Heart right ventricle (tissue), 16 donors: ENCODE results near the gene FGG. TPM values are rescaled to one million over a fixed set of nuclear protein-coding genes. Genes with fewer than 3 reads are reported as not detected.

Experiments
- ATAC-seq, 8 donors: fragments of 200-7000 bp; cut with Tn5 transposase; one replicate each; pipeline ENCODE4 v1.9.1; 2020; ENCODE audit warnings: mild to moderate bottlenecking in 8 of 8, moderate library complexity in 8 of 8, moderate number of reproducible peaks in 1 of 8
- DNase-seq, 2 donors: peaks; one replicate each; pipeline ENCODE4 v3.0.0-alpha.2; 2020
- H3K27ac ChIP-seq, 10 donors: fragments of 200-600 bp; sonication (generic) in 2 of 10; one replicate each; pipeline versions ENCODE4 v1.5.0 to v1.8.0; 2020 to 2022; ENCODE audit warnings: mild to moderate bottlenecking in 3 of 10
- H3K27me3 ChIP-seq, 7 donors: fragments of 200-600 bp; one replicate each; pipeline ENCODE4 v1.8.0; 2021 to 2022; ENCODE audit warnings: mild to moderate bottlenecking in 2 of 7
- H3K36me3 ChIP-seq, 9 donors: fragments of 200-600 bp; sonication (generic) in 1 of 9; one replicate each; pipeline versions ENCODE4 v1.5.0 to v1.8.0; 2020 to 2022; ENCODE audit warnings: mild to moderate bottlenecking in 2 of 9
- H3K4me1 ChIP-seq, 9 donors: fragments of 200-600 bp; sonication (generic) in 1 of 9; one replicate each; pipeline versions ENCODE4 v1.5.0 to v1.8.0; 2020 to 2022; ENCODE audit warnings: mild to moderate bottlenecking in 4 of 9
- H3K4me3 ChIP-seq, 10 donors: fragments of 200-600 bp; sonication (generic) in 2 of 10; one replicate each; pipeline versions ENCODE4 v1.5.0 to v1.8.0; 2020 to 2022; ENCODE audit warnings: mild to moderate bottlenecking in 7 of 10, moderate library complexity in 2 of 10
- H3K9me3 ChIP-seq, 11 donors: fragments of 200-600 bp in 10 of 11; sonication (generic) in 2 of 11; one replicate each; pipeline versions ENCODE4 v1.5.0 to v1.8.0; 2013 to 2022; ENCODE audit warnings: mild to moderate bottlenecking in 2 of 11, control low read depth in 1 of 11, moderate library complexity in 1 of 11
- WGBS, 2 donors: extraction: QIAGEN DNeasy Blood & Tissue Kit; methylation state at CpG; one replicate each; pipeline ENCODE4 v1.1.7; 2013; ENCODE audit warnings: inconsistent platforms in 1 of 2; 5-methylcytosine and 5-hydroxymethylcytosine counted together
- intact Hi-C, 10 donors: fragments of 100-400 bp; cut with DNase I; formaldehyde crosslinking; loops; one replicate each; pipeline versions ENCODE4 v1.11.1 to v1.14.2; 2022
- polyA plus RNA-seq, 2 donors: library from polyadenylated mRNA; stranded (reverse); fragments of 200-250 nt; gene quantifications; one replicate each; pipeline ENCODE4 v1.2.3, GENCODE V29; 2013
- total RNA-seq, 10 donors: library from RNA; stranded (reverse); fragmentation: NEBNext Ultra II Directional in 3 of 10; extraction: Animal tissue kit (Norgen Biotek cat#: 25700) in 3 of 10; gene quantifications; one replicate each; pipeline versions ENCODE4 v1.2.1 to v1.2.4, GENCODE V29; 2021 to 2023
- TF ChIP-seq, protein P1 (sequence below), 9 donors: fragments of 200-600 bp; sonication (generic) in 2 of 9; IDR thresholded peaks; one replicate each; pipeline versions ENCODE4 v1.5.0 to v1.8.0; 2021 to 2022; ENCODE audit warnings: antibody characterized with exemption in 9 of 9, mild to moderate bottlenecking in 5 of 9, moderate library complexity in 1 of 9
- donor health status: Arrhythmogenic right ventricular cardiomyopathy.
- donor health status: ischemic (EF 13 %, LVEDD 7.1; RV severe dilation, severe dysfunction).
- donor health status: healthy with polysubstance abuse.
- donor health status: DM: no; HTN: yes; CAD: no.
- donor health status: DM: no; HTN: no; CAD: no.
- donor health status: ischemic (EF 25% LVEDD 6.9; RV normal size, moderate dysfunction).
- donor health status: ischemic (EF 25% LVEDD 5.7; RV mildly dilated, moderate dysfunction).
- donor health status: healthy.
- donor health status: DM: yes; HTN: yes; CAD: no.
- donor health status: Ischemic cardiomyopathy.
- donor health status: ischemic (EF 35%, LVEDD 5.7; RV mildly dilated, moderate dysfunction).
- donor health status: nonischemic (EF 11% LVEDD 7.7; RV severe dilation, severe dysfunction).
- donor health status: DM: yes; HTN: yes; CAD: no.
- donor health status: PGD.
- donor health status: ischemic (EF 29% LVEDD 5.4; RV normal size, mild dysfunction).
- donor health status: nonischemic (EF 23%, LVEDD 6.1; RV moderate dilation, normal function).

The FGG gene
- total and polyA plus RNA-seq, 12 donors, result 0.71 TPM; not detected in 11

DNA sequence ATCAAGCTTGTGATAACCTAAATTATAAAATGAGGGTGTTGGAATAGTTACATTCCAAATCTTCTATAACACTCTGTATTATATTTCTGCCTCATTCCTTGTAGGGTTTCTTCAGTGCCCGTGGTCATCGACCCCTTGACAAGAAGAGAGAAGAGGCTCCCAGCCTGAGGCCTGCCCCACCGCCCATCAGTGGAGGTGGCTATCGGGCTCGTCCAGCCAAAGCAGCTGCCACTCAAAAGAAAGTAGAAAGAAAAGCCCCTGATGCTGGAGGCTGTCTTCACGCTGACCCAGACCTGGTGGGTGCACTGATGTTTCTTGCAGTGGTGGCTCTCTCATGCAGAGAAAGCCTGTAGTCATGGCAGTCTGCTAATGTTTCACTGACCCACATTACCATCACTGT lies 46.8 kb downstream of the FGG start:
- TF ChIP-seq, protein P1, sequence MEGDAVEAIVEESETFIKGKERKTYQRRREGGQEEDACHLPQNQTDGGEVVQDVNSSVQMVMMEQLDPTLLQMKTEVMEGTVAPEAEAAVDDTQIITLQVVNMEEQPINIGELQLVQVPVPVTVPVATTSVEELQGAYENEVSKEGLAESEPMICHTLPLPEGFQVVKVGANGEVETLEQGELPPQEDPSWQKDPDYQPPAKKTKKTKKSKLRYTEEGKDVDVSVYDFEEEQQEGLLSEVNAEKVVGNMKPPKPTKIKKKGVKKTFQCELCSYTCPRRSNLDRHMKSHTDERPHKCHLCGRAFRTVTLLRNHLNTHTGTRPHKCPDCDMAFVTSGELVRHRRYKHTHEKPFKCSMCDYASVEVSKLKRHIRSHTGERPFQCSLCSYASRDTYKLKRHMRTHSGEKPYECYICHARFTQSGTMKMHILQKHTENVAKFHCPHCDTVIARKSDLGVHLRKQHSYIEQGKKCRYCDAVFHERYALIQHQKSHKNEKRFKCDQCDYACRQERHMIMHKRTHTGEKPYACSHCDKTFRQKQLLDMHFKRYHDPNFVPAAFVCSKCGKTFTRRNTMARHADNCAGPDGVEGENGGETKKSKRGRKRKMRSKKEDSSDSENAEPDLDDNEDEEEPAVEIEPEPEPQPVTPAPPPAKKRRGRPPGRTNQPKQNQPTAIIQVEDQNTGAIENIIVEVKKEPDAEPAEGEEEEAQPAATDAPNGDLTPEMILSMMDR (IDR thresholded peaks at IDR 0.05), result no peak
- Histone ChIP-seq H3K27ac (no peak overlapping the region), H3K36me3 (no peaks in the 10 kb centered on the region), H3K9me3 (no peaks in the 10 kb centered on the region), H3K27me3 (peaks cover 0 to 3% (median 0%) of the 10 kb centered on the region in 7 donors), H3K4me3 (no peak overlapping the region), H3K4me1 (no peaks in the 10 kb centered on the region)
- intact Hi-C loops, result no loop called here
- DNase-seq, result no peak
- 86 to 88% methylated on average over 6 of the region's 6 CpGs for WGBS, 2 donors
- ATAC-seq, result no peak

DNA sequence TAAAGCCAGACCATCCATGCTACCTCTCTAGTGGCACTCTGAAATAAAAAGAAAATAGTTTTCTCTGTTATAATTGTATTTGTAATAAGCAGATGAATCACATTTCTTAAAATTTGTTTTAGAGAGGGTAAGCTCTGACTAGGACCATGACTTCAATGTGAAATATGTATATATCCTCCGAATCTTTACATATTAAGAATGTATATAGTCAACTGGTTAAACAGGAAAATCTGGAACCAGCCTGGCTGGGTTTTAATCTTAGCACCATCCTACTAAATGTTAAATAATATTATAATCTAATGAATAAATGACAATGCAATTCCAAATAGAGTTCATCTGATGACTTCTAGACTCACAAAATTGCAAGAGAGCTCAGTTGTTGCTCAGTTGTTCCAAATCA lies 48.1 kb downstream of the FGG start:
- no peak for DNase-seq
- 88 to 89% methylated on average over 1 of the region's 1 CpG for WGBS, 2 donors
- no peak overlapping the region for H3K27ac ChIP-seq
- intact Hi-C loops, result no loop called here
- no peak overlapping the region for H3K4me3 ChIP-seq
- peaks cover 0 to 3% (median 0%) of the 10 kb centered on the region in 7 donors for H3K27me3 ChIP-seq
- no peak for ATAC-seq
- no peaks in the 10 kb centered on the region for H3K9me3 ChIP-seq
- H3K4me1 ChIP-seq, result no peaks in the 10 kb centered on the region
- H3K36me3 ChIP-seq, result no peaks in the 10 kb centered on the region
- TF ChIP-seq, protein P1 (IDR thresholded peaks at IDR 0.05), result no peak

DNA sequence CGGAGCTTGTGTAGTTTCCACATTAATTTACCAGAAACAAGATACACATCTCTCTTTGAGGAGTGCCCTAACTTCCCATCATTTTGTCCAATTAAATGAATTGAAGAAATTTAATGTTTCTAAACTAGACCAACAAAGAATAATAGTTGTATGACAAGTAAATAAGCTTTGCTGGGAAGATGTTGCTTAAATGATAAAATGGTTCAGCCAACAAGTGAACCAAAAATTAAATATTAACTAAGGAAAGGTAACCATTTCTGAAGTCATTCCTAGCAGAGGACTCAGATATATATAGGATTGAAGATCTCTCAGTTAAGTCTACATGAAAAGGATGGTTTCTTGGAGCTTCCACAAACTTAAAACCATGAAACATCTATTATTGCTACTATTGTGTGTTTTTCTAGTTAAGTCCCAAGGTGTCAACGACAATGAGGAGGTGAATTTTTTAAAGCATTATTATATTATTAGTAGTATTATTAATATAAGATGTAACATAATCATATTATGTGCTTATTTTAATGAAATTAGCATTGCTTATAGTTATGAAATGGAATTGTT lies 49.7 kb downstream of the FGG start, which contains the start of gene FGB:
Gene FGB (plus strand): TSS at position 315 of the 558 bp plus-strand sequence. CDS start 8 bp downstream, at position 323.
- ATAC-seq (no peak), DNase-seq (no peak)
- 63 to 65% methylated on average over 2 of the region's 2 CpGs for WGBS, 2 donors
- Histone ChIP-seq H3K4me3 (no peak within 1 kb of the TSS), H3K27ac (no peak within 1 kb of the TSS), H3K27me3 (peaks cover 0 to 3% (median 0%) of the 10 kb centered on the region in 7 donors), H3K36me3 (no peaks in the 10 kb centered on the region), H3K4me1 (no peaks in the 10 kb centered on the region), H3K9me3 (no peaks in the 10 kb centered on the region)
- TF ChIP-seq, protein P1 (IDR thresholded peaks at IDR 0.05), result no peak
- intact Hi-C loops, result no loop called here

DNA sequence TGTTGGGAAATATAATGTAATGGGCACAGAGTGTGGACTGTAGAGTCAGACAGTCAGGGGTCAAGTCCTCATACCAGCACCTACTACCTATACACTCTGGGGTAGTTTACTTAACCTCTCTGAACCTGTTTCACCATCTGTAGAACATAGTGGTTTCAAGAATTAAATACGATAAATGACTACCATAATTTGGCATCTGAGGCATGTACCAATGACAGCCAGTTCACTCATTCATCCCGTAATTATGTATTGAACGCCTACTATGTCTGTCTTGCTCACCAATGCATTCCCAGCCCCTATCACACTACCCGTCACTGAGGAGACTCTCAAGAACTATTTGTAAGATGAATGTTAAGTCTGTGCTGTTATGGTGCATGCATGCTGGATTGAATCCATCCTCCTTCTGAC lies 51.6 kb downstream of the FGG start:
- peaks cover 0 to 3% (median 0%) of the 10 kb centered on the region in 7 donors for H3K27me3 ChIP-seq
- TF ChIP-seq, protein P1 (IDR thresholded peaks at IDR 0.05), result no peak
- no peak overlapping the region for H3K4me3 ChIP-seq
- H3K4me1 ChIP-seq, result no peaks in the 10 kb centered on the region
- 72 to 75% methylated on average over 4 of the region's 4 CpGs for WGBS, 2 donors
- no peaks in the 10 kb centered on the region for H3K36me3 ChIP-seq
- no peak for DNase-seq
- no peak overlapping the region for H3K27ac ChIP-seq
- no peak for ATAC-seq
- intact Hi-C loops, result no loop called here
- no peaks in the 10 kb centered on the region for H3K9me3 ChIP-seq
